H1 (cell line): ENCODE data around the gene EPHA5. TPM values are rescaled to one million over a fixed set of nuclear protein-coding genes. Genes with fewer than 3 reads are reported as not detected.

ENCODE experiments used
- ATF2 ChIP-seq: IDR thresholded peaks from 2 replicates; pipeline ENCODE4 v1.6.1; 2012; ENCODE audit warnings: low read length, inconsistent platforms
- ATF3 ChIP-seq: IDR thresholded peaks from 2 replicates; pipeline ENCODE4 v1.6.1; 2011; ENCODE audit warnings: low read depth, mild to moderate bottlenecking, low read length; ENCODE audit not compliant: insufficient read depth
- BCL11A ChIP-seq, 2 experiments: IDR thresholded peaks; one replicate each; pipeline ENCODE4 v1.6.1; 2011; ENCODE audit warnings: low read depth in 2 of 2, low read length in 2 of 2, mild to moderate bottlenecking in 2 of 2
- CTBP2 ChIP-seq: IDR thresholded peaks from 2 replicates; pipeline ENCODE4 v1.7.0; 2011; ENCODE audit warnings: borderline replicate concordance, mild to moderate bottlenecking, moderate library complexity, mixed read lengths, low read length; ENCODE audit not compliant: insufficient read depth, insufficient read length
- EGR1 ChIP-seq: IDR thresholded peaks from 2 replicates; pipeline ENCODE4 v1.6.1; 2011; ENCODE audit warnings: low read depth, low read length, borderline replicate concordance
- RNF2 ChIP-seq: fragments of 200-900, 300-1000 bp; sonication (generic); IDR thresholded peaks from 2 replicates; pipeline ENCODE4 v1.7.1; 2016; ENCODE audit warnings: borderline replicate concordance, low read depth, mild to moderate bottlenecking, antibody characterized with exemption, low read length; ENCODE audit not compliant: poor library complexity, severe bottlenecking; ENCODE audit errors: missing control alignments
- SP1 ChIP-seq: IDR thresholded peaks from 2 replicates; pipeline ENCODE4 v1.6.1; 2011; ENCODE audit warnings: low read depth, low read length
- USF2 ChIP-seq: IDR thresholded peaks from 2 replicates; pipeline ENCODE4 v1.6.1; 2011; ENCODE audit warnings: low read length, improper control_type of control experiment
- polyA plus RNA-seq, 7 experiments: library from polyadenylated mRNA; depleted of rRNA in 3 of 7; stranded (reverse) in 5 of 7; unstranded in 2 of 7; fragments of >200 nt in 5 of 7; fragments of 200-250 nt in 2 of 7; gene quantifications; 1 replicate in 5 of 7; 2 replicates in 1 of 7; 4 replicates in 1 of 7; pipeline versions ENCODE4 v1.2.1 to v1.2.3, GENCODE V29; 2011 to 2013; ENCODE audit warnings: missing spikeins in 2 of 7, mixed read lengths in 2 of 7
- total RNA-seq: library from RNA; stranded (reverse); fragmentation: NEBNext Ultra II Directional; extraction: Animal tissue kit (Norgen Biotek cat#: 25700); gene quantifications from 2 replicates; pipeline ENCODE4 v1.2.1, GENCODE V29; 2021

EPHA5 gene
- total and polyA plus RNA-seq, 2 of the 8 experiments (the other 6 are each of a cell fraction or from before 2014, with no cell fraction given), result 0.03 to 0.11 TPM

GRCh38 chr4:65651751-65652150 is 18.5 kb downstream of the EPHA5 start (continued):
- TF ChIP-seq BCL11A (IDR thresholded peaks at IDR 0.05; ENCODE audit: low read depth in 2 of 2, low read length in 2 of 2) (no peak), CTBP2 (no peak), SP1 (no peak), RNF2 (no peak), USF2 (no peak), EGR1 (no peak), ATF3 (no peak), ATF2 (no peak)
